KMS-11 (cell line): Measurements from ENCODE around the gene TLX2.

Experiments used
- H2AFZ ChIP-seq: fragments of 200-600 bp; sonication (generic); 2 replicates; pipeline ENCODE4 v1.6.1; 2016; ENCODE audit warnings: antibody characterized with exemption, mixed run types, low read depth
- H3K27ac ChIP-seq: fragments of 200-600 bp; sonication (generic); 2 replicates; pipeline ENCODE4 v1.6.1; 2016; ENCODE audit warnings: mild to moderate bottlenecking, mixed run types
- H3K27me3 ChIP-seq: fragments of 200-600 bp; sonication (generic); 2 replicates; pipeline ENCODE4 v1.6.1; 2017; ENCODE audit warnings: mild to moderate bottlenecking, low read depth, mixed run types, moderate library complexity; ENCODE audit not compliant: insufficient read depth
- H3K36me3 ChIP-seq: fragments of 200-600 bp; sonication (generic); 2 replicates; pipeline ENCODE4 v1.6.1; 2017; ENCODE audit warnings: mild to moderate bottlenecking, mixed run types; ENCODE audit not compliant: insufficient read depth
- H3K4me1 ChIP-seq: fragments of 200-600 bp; sonication (generic); 2 replicates; pipeline ENCODE4 v1.6.1; 2016; ENCODE audit warnings: mild to moderate bottlenecking, low read depth, mixed run types; ENCODE audit not compliant: poor library complexity, severe bottlenecking
- H3K4me2 ChIP-seq: fragments of 200-600 bp; sonication (generic); 2 replicates; pipeline ENCODE4 v1.7.0; 2016; ENCODE audit warnings: mild to moderate bottlenecking, mixed run types
- H3K4me3 ChIP-seq: fragments of 200-600 bp; sonication (generic); IDR thresholded peaks from 2 replicates; pipeline ENCODE4 v1.6.1; 2017; ENCODE audit warnings: low read depth, low read length, mixed read lengths; ENCODE audit not compliant: insufficient read depth
- H3K79me2 ChIP-seq: fragments of 200-600 bp; sonication (generic); 2 replicates; pipeline ENCODE4 v1.6.1; 2016; ENCODE audit warnings: low read depth, mixed run types; ENCODE audit not compliant: insufficient read depth
- H3K9ac ChIP-seq: fragments of 200-600 bp; sonication (generic); 2 replicates; pipeline ENCODE4 v1.6.1; 2016; ENCODE audit warnings: mild to moderate bottlenecking, mixed run types
- H4K20me1 ChIP-seq: fragments of 200-600 bp; sonication (generic); 2 replicates; pipeline ENCODE4 v1.6.1; 2016; ENCODE audit warnings: mild to moderate bottlenecking, mixed run types; ENCODE audit not compliant: insufficient read depth
- TF ChIP-seq, protein P1 (sequence below): fragments of 200-600 bp; sonication (generic); conservative IDR thresholded peaks from 2 replicates; pipeline ENCODE4 v1.6.1; 2017; ENCODE audit warnings: low read depth, mild to moderate bottlenecking, antibody characterized with exemption, low read length, moderate library complexity, mixed read lengths

Gene TLX2

DNA sequence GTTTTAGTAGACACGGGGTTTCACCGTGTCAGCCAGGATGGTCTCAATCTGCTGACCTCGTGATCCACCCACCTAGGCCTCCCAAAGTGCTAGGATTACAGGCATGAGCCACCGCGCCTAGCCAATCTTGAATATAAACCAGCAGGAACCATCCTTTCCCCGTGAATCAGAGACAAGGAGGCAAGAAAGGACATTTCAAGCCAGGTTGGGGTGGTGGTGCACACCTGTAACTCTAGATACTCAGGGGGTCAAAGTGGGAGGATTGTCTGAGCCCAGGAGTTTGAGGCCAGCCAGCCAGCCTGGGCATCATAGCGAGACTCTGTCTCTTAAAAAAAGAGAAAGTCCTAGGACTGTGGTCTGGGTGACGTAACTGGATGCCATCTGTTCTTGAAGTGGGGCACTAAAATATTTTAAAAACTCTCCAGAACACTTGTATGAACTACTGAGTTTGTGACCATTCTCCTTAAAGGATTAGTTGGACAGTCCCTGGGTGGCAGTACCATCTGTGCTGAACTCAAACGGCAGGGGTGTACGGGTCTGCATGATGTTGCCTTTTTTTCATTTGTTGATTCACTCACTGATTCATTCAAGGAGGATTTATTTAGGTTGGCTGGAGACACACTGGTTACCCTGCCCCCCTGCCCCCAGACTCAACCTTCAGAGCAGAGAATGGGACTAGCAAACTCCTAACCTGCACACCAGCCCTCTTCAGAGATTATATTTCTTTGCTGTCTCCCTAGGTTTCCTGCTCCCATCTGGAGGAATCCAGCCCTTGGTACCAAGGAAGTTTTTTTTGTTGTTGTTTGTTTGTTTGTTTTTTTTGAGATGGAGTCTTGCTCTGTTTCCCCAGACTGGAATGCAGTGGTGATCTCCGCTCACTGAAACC lies 2.9 kb upstream of the TLX2 start:
- Histone ChIP-seq H3K36me3 (no peaks in the 10 kb centered on the region), H2AFZ (no peak overlapping the region), H3K27ac (no peak overlapping the region), H3K4me3 (no peak overlapping the region), H3K4me2 (no peak overlapping the region), H3K4me1 (peaks cover 15% of the 10 kb centered on the region), H3K9ac (no peak overlapping the region), H3K79me2 (peaks cover 7% of the 10 kb centered on the region), H4K20me1 (no peaks in the 10 kb centered on the region), H3K27me3 (peaks cover 38% of the 10 kb centered on the region)
- TF ChIP-seq, protein P1, sequence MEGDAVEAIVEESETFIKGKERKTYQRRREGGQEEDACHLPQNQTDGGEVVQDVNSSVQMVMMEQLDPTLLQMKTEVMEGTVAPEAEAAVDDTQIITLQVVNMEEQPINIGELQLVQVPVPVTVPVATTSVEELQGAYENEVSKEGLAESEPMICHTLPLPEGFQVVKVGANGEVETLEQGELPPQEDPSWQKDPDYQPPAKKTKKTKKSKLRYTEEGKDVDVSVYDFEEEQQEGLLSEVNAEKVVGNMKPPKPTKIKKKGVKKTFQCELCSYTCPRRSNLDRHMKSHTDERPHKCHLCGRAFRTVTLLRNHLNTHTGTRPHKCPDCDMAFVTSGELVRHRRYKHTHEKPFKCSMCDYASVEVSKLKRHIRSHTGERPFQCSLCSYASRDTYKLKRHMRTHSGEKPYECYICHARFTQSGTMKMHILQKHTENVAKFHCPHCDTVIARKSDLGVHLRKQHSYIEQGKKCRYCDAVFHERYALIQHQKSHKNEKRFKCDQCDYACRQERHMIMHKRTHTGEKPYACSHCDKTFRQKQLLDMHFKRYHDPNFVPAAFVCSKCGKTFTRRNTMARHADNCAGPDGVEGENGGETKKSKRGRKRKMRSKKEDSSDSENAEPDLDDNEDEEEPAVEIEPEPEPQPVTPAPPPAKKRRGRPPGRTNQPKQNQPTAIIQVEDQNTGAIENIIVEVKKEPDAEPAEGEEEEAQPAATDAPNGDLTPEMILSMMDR, result no peak

DNA sequence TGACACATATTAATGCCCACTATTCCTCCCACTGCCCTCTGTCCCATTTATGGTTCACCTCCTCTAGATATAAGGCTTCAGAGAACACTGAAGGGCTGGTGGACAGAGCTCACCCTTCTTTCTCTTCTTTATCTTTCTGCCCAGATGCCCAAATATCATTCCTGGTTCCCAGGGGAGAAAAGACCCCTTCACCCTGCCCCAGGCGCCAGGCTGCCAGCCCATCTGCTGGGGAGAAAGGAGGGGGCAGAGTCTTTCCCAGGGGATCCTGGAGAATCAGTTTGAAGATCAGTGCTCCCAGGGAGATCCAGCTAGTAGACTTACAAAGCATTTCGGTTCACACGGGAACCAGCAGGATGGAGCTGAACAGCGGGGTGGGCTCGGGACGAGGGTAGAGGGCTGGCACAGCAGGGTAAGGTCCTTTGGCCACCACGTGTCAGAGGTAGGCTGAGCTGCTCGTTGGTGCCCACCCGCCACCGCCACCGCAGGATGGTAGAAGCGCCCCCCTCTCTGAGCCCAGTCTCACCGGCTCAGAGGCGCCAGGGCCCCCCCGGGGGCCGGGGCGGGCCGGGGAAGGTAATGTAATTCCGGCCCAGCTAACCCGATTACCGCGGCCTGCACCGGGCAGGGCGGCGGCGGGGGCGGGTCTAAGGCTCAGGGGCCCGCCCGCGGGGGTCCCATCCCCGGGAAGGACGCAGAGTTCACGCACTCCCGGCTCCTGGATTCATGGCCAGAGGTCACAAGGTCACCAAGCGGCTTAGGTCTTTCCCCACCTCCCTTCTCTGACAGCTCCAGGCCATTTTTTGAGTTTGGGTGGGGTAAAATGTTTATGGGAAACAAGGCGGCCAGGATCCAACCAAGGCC lies 1.3 kb upstream of the TLX2 start:
- Histone ChIP-seq H3K79me2 (no peaks in the 10 kb centered on the region), H2AFZ (no peak overlapping the region), H3K4me1 (peaks cover 9% of the 10 kb centered on the region), H3K4me3 (no peak overlapping the region), H3K9ac (no peak overlapping the region), H3K27me3 (peaks cover 46% of the 10 kb centered on the region), H4K20me1 (no peaks in the 10 kb centered on the region), H3K4me2 (no peak overlapping the region), H3K36me3 (no peaks in the 10 kb centered on the region), H3K27ac (no peak overlapping the region)
- TF ChIP-seq, protein P1, result no peak

DNA sequence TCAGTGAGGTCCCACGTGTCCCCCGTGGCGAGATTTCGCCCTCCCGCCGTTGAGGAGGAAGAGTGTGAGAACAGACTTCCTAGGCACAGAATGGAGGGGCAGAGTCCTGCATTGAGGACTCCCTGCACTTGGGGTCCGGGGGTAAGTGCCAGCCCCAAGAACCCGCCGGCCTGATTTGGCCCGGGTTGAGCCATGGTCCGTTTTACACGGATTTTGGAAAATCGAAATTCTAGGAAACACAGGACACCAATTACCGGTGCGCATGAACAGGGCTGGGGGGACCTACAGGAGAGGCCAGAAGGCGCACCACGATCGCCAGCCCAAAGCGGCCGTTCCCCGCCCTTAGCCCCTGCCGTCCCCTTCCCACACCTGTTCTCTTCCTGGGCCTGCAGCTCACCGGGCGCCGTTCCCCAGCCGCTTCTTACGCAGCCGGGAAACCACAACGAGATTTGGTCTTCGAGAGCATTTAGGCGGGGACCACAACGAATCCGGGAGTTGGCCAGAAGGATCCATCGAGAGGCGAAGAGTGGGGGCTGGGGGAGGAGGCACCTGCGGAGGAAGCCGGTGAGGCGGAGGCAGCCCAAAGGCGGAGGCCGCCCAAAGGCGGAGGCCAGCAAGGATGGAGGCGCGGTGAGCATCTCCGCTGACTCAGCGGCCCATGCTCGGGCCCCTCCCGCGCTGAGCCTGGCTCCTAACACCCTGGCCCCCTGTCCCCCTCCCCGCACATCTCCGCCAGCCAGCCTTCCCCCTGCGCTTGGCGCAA lies 464 bp upstream of the TLX2 start:
- peaks cover 4% of the 10 kb centered on the region for H3K4me1 ChIP-seq
- H3K9ac ChIP-seq, result no peak overlapping the region
- no peaks in the 10 kb centered on the region for H4K20me1 ChIP-seq
- peaks cover 53% of the 10 kb centered on the region for H3K27me3 ChIP-seq
- no peak overlapping the region for H3K4me3 ChIP-seq
- no peak overlapping the region for H3K27ac ChIP-seq
- H2AFZ ChIP-seq, result peak overlapping the region; percentile 41; the same call in 1 of the 2 replicates
- no peaks in the 10 kb centered on the region for H3K79me2 ChIP-seq
- TF ChIP-seq, protein P1, result no peak
- H3K4me2 ChIP-seq, result peak overlapping the region; percentile 46; the same call in 1 of the 2 replicates
- no peaks in the 10 kb centered on the region for H3K36me3 ChIP-seq

DNA sequence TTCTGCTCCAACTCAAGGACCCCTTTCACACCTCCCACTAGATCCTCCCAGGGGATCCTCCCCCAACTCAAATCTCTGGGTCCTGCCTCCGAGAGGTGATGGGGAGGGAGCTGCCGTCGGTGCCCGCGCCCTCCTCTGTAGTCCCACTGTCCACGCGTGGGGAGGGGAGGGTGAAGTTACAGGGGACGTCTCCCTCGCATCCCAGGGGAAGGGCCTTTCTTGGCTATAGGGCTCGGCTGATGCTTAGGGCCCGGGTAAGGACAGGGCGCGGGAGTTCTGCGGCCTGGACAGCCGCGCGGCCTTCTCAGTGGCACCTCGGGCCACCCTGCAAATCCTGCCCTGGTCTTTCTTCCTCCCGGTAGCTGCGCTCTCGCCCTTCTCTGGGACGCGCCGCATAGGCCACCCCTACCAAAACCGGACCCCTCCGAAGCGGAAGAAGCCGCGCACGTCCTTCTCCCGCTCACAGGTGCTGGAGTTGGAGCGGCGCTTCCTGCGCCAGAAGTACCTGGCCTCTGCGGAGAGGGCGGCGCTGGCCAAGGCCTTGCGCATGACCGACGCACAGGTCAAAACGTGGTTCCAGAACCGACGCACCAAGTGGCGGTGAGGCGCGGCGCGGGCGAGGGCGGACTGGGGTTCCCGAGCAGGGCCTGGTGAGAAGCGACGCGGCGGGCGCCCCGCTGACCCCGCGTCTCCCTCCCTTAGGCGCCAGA lies 1.2 kb downstream of the TLX2 start:
- H2AFZ ChIP-seq, result no peak overlapping the region
- no peaks in the 10 kb centered on the region for H4K20me1 ChIP-seq
- no peak overlapping the region for H3K4me3 ChIP-seq
- no peaks in the 10 kb centered on the region for H3K36me3 ChIP-seq
- no peak overlapping the region for H3K27ac ChIP-seq
- TF ChIP-seq, protein P1, result no peak
- H3K4me1 ChIP-seq, result peaks cover 4% of the 10 kb centered on the region
- peaks cover 62% of the 10 kb centered on the region for H3K27me3 ChIP-seq
- H3K9ac ChIP-seq, result no peak overlapping the region
- no peak overlapping the region for H3K4me2 ChIP-seq
- no peaks in the 10 kb centered on the region for H3K79me2 ChIP-seq
